Central memory CD8-positive, alpha-beta T cell (primary cell): ENCODE results near the gene OSBPL5.

Experiments
- ATAC-seq: fragments of 150-1000 bp; cut with Tn5 transposase; replicated peaks from 2 replicates; pipeline ENCODE4 v1.10.0; 2022; ENCODE audit warnings: mild to moderate bottlenecking, moderate FRiP score, moderate number of reproducible peaks; ENCODE audit not compliant: poor library complexity, severe bottlenecking; ENCODE audit errors: extremely low read depth
- DNase-seq, 2 donors: peaks; one replicate each; pipeline ENCODE4 v3.0.0; 2021; ENCODE audit warnings: low spot score in 2 of 2
- H3K27ac Mint-ChIP-seq: one replicate; pipeline ENCODE4 v1.8.0; 2022; ENCODE audit warnings: low read depth, mild to moderate bottlenecking, moderate library complexity, mixed read lengths
- H3K27me3 Mint-ChIP-seq: one replicate; pipeline ENCODE4 v1.8.0; 2022; ENCODE audit warnings: mixed read lengths
- H3K36me3 Mint-ChIP-seq: one replicate; pipeline ENCODE4 v1.8.0; 2022; ENCODE audit warnings: mild to moderate bottlenecking, moderate library complexity, mixed read lengths; ENCODE audit not compliant: insufficient read depth
- H3K4me1 Mint-ChIP-seq: one replicate; pipeline ENCODE4 v1.8.0; 2022; ENCODE audit warnings: mixed read lengths
- H3K4me3 Mint-ChIP-seq: one replicate; pipeline ENCODE4 v1.8.0; 2022; ENCODE audit warnings: mild to moderate bottlenecking, moderate library complexity, mixed read lengths
- H3K9me3 Mint-ChIP-seq: one replicate; pipeline ENCODE4 v1.8.0; 2022; ENCODE audit warnings: mixed read lengths

OSBPL5 gene

DNA sequence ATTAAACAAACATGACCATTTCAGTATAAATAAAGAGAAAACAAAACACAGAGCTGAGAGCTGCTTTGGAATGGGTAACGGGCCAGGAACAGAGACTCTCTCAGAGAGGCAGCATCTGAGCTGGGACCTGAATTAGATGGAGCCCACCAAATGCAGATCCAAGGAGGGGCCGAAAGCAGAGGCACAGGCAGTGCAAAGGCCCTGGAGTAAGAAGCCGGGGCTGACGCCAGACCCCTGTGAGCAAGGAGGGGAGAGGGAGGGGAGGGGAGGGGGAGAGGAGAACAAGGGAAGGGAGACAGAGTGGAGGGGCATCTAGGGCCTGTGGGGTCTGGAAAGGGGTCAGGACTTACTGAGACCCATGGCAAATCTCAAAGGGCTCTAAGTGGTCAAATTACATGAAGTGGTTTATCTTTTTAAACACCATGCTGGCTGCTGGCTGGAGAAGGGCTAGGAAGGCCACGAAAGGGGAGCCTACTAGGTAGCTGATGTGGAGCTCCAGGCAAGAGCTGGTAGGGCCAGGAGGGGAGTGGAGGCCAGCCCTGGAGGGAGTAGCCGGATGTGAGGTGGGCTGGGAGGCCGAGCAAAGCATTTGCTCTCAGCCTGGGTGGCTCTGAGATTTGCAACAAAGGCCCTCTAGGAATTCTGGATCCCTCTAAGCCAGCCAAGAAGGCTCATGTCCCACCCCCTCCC is 3.2 kb downstream of the OSBPL5 start:
- peaks cover 31% of the 10 kb centered on the region for H3K27me3 Mint-ChIP-seq
- no peaks in the 10 kb centered on the region for H3K9me3 Mint-ChIP-seq
- peak overlapping the region; percentile 12 for H3K4me3 Mint-ChIP-seq
- H3K36me3 Mint-ChIP-seq, result peaks cover 5% of the 10 kb centered on the region
- ATAC-seq, result no peak
- no peak overlapping the region for H3K27ac Mint-ChIP-seq
- H3K4me1 Mint-ChIP-seq, result peaks cover 56% of the 10 kb centered on the region
- no peak for DNase-seq

GRCh38 chr11:3161309-3161708 is 3.8 kb downstream of the OSBPL5 start:
- peak overlapping the region; percentile 38 for H3K4me3 Mint-ChIP-seq
- H3K9me3 Mint-ChIP-seq, result no peaks in the 10 kb centered on the region
- ATAC-seq (no peak), DNase-seq (no peak)
- no peak overlapping the region for H3K27ac Mint-ChIP-seq
- peaks cover 57% of the 10 kb centered on the region for H3K4me1 Mint-ChIP-seq
- H3K36me3 Mint-ChIP-seq, result peaks cover 5% of the 10 kb centered on the region
- H3K27me3 Mint-ChIP-seq, result peaks cover 31% of the 10 kb centered on the region

DNA sequence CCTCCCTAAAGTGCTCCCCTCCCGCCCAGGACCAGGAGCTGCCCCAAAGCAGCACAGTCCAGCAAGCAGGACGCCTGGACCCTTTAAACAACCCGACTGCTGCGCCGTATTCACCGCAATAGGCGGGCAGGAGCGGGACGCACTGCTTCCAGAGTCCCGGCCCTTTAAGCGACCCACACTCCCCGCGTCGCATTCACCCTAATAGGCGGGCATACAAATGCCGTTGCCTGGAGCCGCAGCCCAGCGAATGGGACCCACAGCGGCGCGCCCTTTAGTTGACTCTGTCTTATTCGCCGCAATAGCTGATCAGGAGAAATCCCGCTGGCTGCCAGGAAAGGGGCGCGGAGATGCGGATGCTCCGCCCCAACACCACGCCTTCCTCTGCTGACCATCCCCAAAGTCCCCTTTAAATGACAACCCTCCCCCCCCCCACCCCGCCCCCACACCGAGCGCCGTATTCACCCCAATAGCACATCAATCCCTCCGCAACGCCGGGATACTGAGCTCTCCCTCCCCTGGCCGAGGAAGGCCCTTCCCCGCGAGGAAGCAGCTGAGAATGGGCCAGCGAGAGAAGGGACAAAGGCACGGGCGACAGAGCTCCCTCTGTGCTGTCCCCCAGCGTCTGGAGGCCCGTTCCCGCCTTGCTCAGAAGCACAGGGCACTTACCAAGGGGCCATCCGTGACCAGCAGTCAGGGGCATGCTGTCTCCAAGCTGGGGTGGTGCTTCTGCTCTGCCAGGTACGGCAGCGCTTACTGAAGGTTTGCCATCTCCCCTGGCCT is 4.7 kb downstream of the OSBPL5 start:
- no peak for DNase-seq
- H3K9me3 Mint-ChIP-seq, result no peaks in the 10 kb centered on the region
- ATAC-seq, result no peak
- peaks cover 25% of the 10 kb centered on the region for H3K27me3 Mint-ChIP-seq
- H3K4me1 Mint-ChIP-seq, result peaks cover 51% of the 10 kb centered on the region
- H3K36me3 Mint-ChIP-seq, result peaks cover 5% of the 10 kb centered on the region
- H3K27ac Mint-ChIP-seq, result no peak overlapping the region
- peak overlapping the region; percentile 38 for H3K4me3 Mint-ChIP-seq

DNA sequence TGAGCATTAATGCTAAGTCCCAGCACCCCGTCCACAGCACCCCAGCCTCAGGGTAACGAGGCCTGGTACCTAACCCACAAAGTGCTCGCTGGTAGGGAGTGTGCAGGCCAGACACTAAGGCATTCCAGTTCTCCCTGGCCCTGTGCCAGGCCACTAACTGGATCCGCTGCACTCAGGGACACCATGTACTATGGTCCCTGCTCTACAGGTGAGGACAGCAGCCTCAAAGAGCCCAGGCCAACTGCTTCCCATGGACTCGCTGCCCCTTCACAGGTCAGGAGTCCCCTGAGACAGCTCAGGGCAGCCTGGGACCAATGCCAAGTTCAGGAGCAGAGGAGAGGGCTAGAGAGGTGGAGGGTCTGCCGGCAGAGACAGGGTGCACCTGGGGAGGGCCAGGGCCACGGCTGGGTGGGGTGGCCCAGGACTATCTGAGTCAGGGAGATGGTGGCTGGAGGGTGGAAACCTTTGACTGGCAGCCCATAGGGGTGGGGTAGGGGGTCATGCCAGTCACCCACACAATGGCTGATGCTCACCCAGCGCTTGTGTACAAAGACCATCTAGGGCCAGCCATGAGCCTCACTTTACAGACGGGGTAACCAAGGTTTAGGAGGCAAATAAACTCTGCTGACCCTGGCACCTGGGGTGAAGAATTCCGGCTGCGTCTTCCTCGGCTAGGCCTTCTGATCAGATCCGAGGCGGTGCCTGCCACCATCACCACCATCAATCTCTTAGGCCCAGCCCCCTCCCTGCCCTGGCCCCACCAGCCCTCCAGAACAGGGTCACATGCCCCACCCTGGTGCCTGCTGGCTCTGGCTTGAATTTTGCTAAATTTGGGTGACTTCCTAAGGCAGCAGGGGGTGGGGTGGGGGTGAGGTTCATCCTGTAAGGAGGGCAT is 5.6 kb downstream of the OSBPL5 start:
- ATAC-seq (no peak), DNase-seq (no peak)
- Mint-ChIP-seq H3K27ac (no peak overlapping the region), H3K27me3 (peaks cover 24% of the 10 kb centered on the region), H3K4me1 (peaks cover 50% of the 10 kb centered on the region), H3K36me3 (peaks cover 7% of the 10 kb centered on the region), H3K4me3 (no peak overlapping the region), H3K9me3 (no peaks in the 10 kb centered on the region)

- no peak overlapping the region for H3K27ac Mint-ChIP-seq
- H3K27me3 Mint-ChIP-seq, result peaks cover 24% of the 10 kb centered on the region
- DNase-seq (no peak), ATAC-seq (no peak)
- H3K4me1 Mint-ChIP-seq, result peaks cover 48% of the 10 kb centered on the region
- H3K9me3 Mint-ChIP-seq, result no peaks in the 10 kb centered on the region
- no peak overlapping the region for H3K4me3 Mint-ChIP-seq
- H3K36me3 Mint-ChIP-seq, result peaks cover 7% of the 10 kb centered on the region
These were observed 6.3 kb downstream of the OSBPL5 start for GRCh38 chr11:3158821-3159220.

DNA sequence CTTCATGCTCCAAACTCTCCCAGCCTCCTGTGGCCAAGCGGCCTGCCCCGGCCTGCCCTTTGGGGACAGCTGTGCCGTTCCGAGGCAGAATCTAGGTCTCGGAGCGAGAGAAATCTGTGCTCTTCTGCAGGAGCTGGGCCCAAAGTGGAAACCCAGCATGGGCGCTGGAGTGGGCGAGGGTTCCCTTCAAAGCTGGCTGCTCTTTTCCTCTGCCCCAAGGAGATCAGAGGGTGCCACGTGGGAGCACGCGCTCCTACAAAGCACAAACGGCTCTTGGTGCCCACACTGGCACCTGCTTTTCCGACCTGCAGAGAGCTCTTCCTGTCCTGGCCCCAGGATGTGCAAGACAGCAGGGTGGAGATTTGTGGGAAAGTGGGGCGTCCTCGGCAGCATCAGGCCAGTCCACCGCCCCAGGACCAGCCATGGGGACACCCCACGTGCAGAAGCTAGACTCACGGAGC is 6.9 kb downstream of the OSBPL5 start:
- peaks cover 23% of the 10 kb centered on the region for H3K27me3 Mint-ChIP-seq
- no peak overlapping the region for H3K27ac Mint-ChIP-seq
- peaks cover 6% of the 10 kb centered on the region for H3K36me3 Mint-ChIP-seq
- H3K9me3 Mint-ChIP-seq, result no peaks in the 10 kb centered on the region
- H3K4me3 Mint-ChIP-seq, result peak overlapping the region; percentile 41
- no peak for DNase-seq
- no peak for ATAC-seq
- H3K4me1 Mint-ChIP-seq, result peaks cover 48% of the 10 kb centered on the region

DNA sequence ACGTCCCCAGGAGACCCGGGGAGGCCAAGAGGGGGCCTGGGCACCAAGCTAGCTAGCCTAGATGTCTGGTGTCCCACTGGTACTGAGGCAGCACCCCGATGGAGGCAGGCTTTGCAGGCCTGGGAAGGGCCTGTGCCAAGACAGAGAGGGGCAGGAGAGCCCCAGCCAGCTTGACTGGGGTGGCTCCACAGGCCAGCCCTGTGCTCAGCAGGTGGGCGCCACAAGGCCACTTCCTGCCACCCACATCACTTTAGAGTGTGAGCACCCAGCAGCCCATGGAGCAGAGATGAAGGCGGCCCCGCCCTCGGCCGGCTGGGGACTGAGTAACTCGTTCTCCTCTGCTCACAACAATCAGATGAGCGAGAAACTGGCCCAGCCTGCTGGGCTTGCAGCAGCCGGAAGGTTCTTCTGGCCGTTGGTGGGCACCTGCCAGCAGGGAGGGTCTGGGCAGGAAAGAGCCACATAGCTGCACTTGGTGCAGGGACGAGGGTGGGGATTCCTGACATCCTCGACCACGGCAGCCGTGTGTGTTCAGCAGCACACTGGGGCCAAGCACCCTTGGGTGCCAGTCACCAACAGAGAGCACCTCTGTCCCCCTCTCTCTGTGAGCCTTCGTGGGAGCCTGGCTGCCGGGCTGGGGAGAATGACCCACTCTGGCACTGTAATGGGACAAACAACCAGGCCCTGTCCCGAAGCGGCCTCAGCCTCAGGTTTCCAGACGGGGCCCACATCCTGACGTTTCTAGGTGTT is 7.6 kb downstream of the OSBPL5 start:
- peaks cover 17% of the 10 kb centered on the region for H3K27me3 Mint-ChIP-seq
- ATAC-seq, result peak; percentile 54
- DNase-seq, result no peak
- peaks cover 46% of the 10 kb centered on the region for H3K4me1 Mint-ChIP-seq
- no peak overlapping the region for H3K27ac Mint-ChIP-seq
- H3K4me3 Mint-ChIP-seq, result peak overlapping the region; percentile 47
- H3K9me3 Mint-ChIP-seq, result no peaks in the 10 kb centered on the region
- H3K36me3 Mint-ChIP-seq, result peaks cover 4% of the 10 kb centered on the region

DNA sequence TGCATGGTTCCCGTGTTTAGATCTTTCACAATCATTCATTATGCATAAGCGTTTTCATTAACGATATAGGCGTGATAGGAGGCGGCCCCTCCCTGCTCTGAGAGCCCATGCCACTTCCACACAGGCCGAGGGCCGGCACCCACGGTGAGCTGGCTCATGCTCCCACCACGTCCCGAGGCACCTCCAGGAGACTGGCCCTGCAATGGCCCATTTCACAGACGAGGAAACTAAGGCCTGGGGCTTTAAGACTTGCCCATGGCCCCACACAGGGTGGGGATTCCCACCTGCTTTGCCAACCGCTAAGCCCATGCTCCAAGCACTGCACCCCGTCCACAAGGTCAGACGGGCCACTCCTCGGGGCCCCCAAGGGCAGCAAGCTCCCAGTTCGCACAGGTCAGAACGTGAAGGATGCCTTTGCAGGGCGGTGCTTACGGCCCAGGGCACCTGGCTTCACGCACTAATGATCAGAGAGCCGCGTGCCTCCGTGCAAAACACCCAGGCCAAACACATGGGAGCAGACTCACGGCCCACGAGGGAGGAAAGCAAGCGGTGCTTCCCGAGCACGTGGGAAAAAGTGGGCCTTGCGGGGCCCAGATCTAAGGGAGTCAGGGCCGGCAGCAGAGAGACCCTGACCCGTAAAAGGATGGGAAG is 8.3 kb downstream of the OSBPL5 start:
- no peak for DNase-seq
- ATAC-seq, result no peak
- peaks cover 38% of the 10 kb centered on the region for H3K4me1 Mint-ChIP-seq
- H3K36me3 Mint-ChIP-seq, result peaks cover 4% of the 10 kb centered on the region
- no peaks in the 10 kb centered on the region for H3K9me3 Mint-ChIP-seq
- peaks cover 10% of the 10 kb centered on the region for H3K27me3 Mint-ChIP-seq
- H3K27ac Mint-ChIP-seq, result no peak overlapping the region
- no peak overlapping the region for H3K4me3 Mint-ChIP-seq

DNA sequence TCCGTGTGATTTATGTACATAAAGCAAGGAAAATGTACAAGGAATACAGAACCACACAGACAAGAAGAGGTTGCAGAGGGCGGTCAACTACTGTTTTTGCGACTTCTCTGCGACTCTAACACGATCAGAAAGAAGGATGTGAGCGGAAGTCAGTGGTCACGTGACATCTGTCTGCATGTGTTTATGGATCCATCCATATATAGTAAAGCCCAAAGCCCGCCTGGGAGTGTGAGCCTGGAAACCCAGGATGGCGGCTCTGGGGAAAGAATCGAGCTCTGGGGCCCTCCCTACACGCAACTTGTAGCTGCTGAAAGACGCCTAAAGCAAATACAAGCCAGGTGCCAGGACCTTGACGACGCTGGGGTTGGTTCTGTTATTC is 8.8 kb downstream of the OSBPL5 start:
- H3K36me3 Mint-ChIP-seq, result peaks cover 4% of the 10 kb centered on the region
- DNase-seq (no peak), ATAC-seq (no peak)
- H3K27ac Mint-ChIP-seq, result peak overlapping the region; percentile 74
- peaks cover 4% of the 10 kb centered on the region for H3K27me3 Mint-ChIP-seq
- no peak overlapping the region for H3K4me3 Mint-ChIP-seq
- no peaks in the 10 kb centered on the region for H3K9me3 Mint-ChIP-seq
- peaks cover 33% of the 10 kb centered on the region for H3K4me1 Mint-ChIP-seq

DNA sequence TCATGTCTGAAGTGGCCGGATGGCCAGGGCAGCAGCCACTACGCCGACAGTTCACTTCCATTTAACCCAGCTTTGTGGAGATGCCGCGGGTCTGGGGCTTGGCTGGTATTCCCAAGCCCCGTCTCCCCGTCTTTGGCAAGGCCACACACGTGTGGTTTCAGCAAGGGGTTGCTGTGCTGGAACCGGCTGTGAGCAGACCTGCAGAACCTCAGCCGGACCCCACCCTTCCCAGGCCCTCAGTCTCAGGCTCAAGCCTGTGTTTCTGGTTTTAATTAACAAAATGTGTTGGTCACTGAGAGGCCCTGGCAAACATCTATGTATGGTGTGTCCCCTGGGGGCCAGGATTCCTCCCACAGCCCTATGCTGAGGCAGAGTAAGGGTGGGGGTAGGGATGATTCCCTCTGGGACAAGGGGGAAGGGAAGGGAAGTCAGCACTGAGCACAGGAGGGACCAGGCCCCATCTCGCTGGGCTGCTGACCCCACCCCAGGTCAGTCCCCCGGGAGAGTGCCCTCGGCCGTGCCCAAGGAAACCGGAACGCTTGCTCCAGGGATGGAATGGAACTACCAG is 9.3 kb downstream of the OSBPL5 start:
- ATAC-seq (no peak), DNase-seq (no peak)
- peaks cover 31% of the 10 kb centered on the region for H3K4me1 Mint-ChIP-seq
- peaks cover 4% of the 10 kb centered on the region for H3K36me3 Mint-ChIP-seq
- peak overlapping the region; percentile 74 for H3K27ac Mint-ChIP-seq
- no peaks in the 10 kb centered on the region for H3K9me3 Mint-ChIP-seq
- no peak overlapping the region for H3K4me3 Mint-ChIP-seq
- no peaks in the 10 kb centered on the region for H3K27me3 Mint-ChIP-seq

GRCh38 chr11:3155216-3155615 is 9.9 kb downstream of the OSBPL5 start:
- Mint-ChIP-seq H3K9me3 (no peaks in the 10 kb centered on the region), H3K36me3 (peaks cover 3% of the 10 kb centered on the region), H3K27me3 (no peaks in the 10 kb centered on the region), H3K27ac (no peak overlapping the region), H3K4me1 (peaks cover 28% of the 10 kb centered on the region), H3K4me3 (no peak overlapping the region)
- ATAC-seq (no peak), DNase-seq (no peak)
